Liver (tissue), 9 donors: Measurements from ENCODE around the gene TTLL7. TPM values are rescaled to one million over a fixed set of nuclear protein-coding genes. Genes with fewer than 3 reads are reported as not detected.

Experiments used
- DNase-seq: peaks from one replicate; pipeline ENCODE4 v3.0.0-alpha.2; 2017; ENCODE audit warnings: low spot score
- H3K27ac ChIP-seq, 2 donors: one replicate each; pipeline ENCODE4 v1.7.0; 2013; ENCODE audit warnings: inconsistent platforms in 2 of 2, low read length in 2 of 2, control low read depth in 1 of 2, low read depth in 1 of 2, mild to moderate bottlenecking in 1 of 2
- H3K27me3 ChIP-seq, 4 donors: one replicate each; pipeline versions ENCODE4 v1.6.1 to v1.7.0; 2013; ENCODE audit warnings: low read length in 3 of 4, inconsistent platforms in 1 of 4, mild to moderate bottlenecking in 1 of 4, moderate library complexity in 1 of 4; ENCODE audit not compliant: control insufficient read depth in 4 of 4, insufficient read depth in 4 of 4
- H3K36me3 ChIP-seq, 4 donors: one replicate each; pipeline versions ENCODE4 v1.6.1 to v1.7.0; 2013; ENCODE audit warnings: low read length in 3 of 4, mild to moderate bottlenecking in 3 of 4, low read depth in 1 of 4, moderate library complexity in 1 of 4; ENCODE audit not compliant: control insufficient read depth in 4 of 4, insufficient read depth in 3 of 4
- H3K4me1 ChIP-seq, 4 donors: one replicate each; pipeline versions ENCODE4 v1.6.1 to v1.7.0; 2013; ENCODE audit warnings: low read length in 3 of 4, mild to moderate bottlenecking in 3 of 4, moderate library complexity in 1 of 4; ENCODE audit not compliant: control insufficient read depth in 4 of 4, insufficient read depth in 4 of 4
- H3K4me3 ChIP-seq, 3 donors: one replicate each; pipeline versions ENCODE4 v1.6.1 to v1.7.0; 2013; ENCODE audit warnings: low read length in 3 of 3, control low read depth in 1 of 3, low read depth in 1 of 3, mild to moderate bottlenecking in 1 of 3
- H3K9ac ChIP-seq, 2 donors: one replicate each; pipeline ENCODE4 v1.7.0; 2013; ENCODE audit warnings: low read length in 2 of 2, mild to moderate bottlenecking in 2 of 2, moderate library complexity in 2 of 2, control low read depth in 1 of 2, low read depth in 1 of 2
- H3K9me3 ChIP-seq, 4 donors: one replicate each; pipeline versions ENCODE4 v1.6.1 to v1.7.0; 2013; ENCODE audit warnings: low read length in 3 of 4; ENCODE audit not compliant: control insufficient read depth in 4 of 4
- ATF3 ChIP-seq: IDR thresholded peaks from 2 replicates; pipeline ENCODE4 v1.6.1; 2016; ENCODE audit warnings: antibody characterized with exemption
- CTCF ChIP-seq: fragments of 150-350 bp; IDR thresholded peaks from 2 replicates; pipeline ENCODE4 v1.5.1; 2017; ENCODE audit warnings: improper control_type of control experiment, low read depth, low read length; ENCODE audit not compliant: missing input control
- EGR1 ChIP-seq, 2 donors: IDR thresholded peaks; 2 replicates each; pipeline ENCODE4 v1.6.1; 2016 to 2018; ENCODE audit warnings: antibody characterized with exemption in 2 of 2, low read depth in 2 of 2
- FOXA1 ChIP-seq: IDR thresholded peaks from 2 replicates; pipeline ENCODE4 v1.6.1; 2016; ENCODE audit warnings: antibody characterized with exemption
- FOXA2 ChIP-seq: IDR thresholded peaks from 2 replicates; pipeline ENCODE4 v1.6.1; 2016; ENCODE audit warnings: antibody characterized with exemption
- GABPA ChIP-seq, 2 donors: IDR thresholded peaks in 1 of 2; conservative IDR thresholded peaks in 1 of 2; 2 replicates each; pipeline ENCODE4 v1.6.1; 2016; ENCODE audit warnings: antibody characterized with exemption in 2 of 2, mild to moderate bottlenecking in 1 of 2, moderate library complexity in 1 of 2
- HNF4A ChIP-seq, 2 donors: conservative IDR thresholded peaks; 2 replicates each; pipeline ENCODE4 v1.6.1; 2016; ENCODE audit warnings: antibody characterized with exemption in 2 of 2, mild to moderate bottlenecking in 2 of 2
- HNF4G ChIP-seq: IDR thresholded peaks from 2 replicates; pipeline ENCODE4 v1.6.1; 2016; ENCODE audit warnings: antibody characterized with exemption
- JUND ChIP-seq, 2 donors: IDR thresholded peaks; 2 replicates each; pipeline ENCODE4 v1.6.1; 2016; ENCODE audit warnings: antibody characterized with exemption in 2 of 2
- MAX ChIP-seq: IDR thresholded peaks from 2 replicates; pipeline ENCODE4 v1.6.1; 2016; ENCODE audit warnings: antibody characterized with exemption
- NR2F2 ChIP-seq: IDR thresholded peaks from 2 replicates; pipeline ENCODE4 v1.6.1; 2016; ENCODE audit warnings: antibody characterized with exemption
- RAD21 ChIP-seq, 2 donors: IDR thresholded peaks; 2 replicates each; pipeline ENCODE4 v1.6.1; 2016; ENCODE audit warnings: antibody characterized with exemption in 2 of 2, mild to moderate bottlenecking in 2 of 2
- REST ChIP-seq: IDR thresholded peaks from 2 replicates; pipeline ENCODE4 v1.6.1; 2016; ENCODE audit warnings: antibody characterized with exemption, mild to moderate bottlenecking
- RXRA ChIP-seq, 2 donors: IDR thresholded peaks; 2 replicates each; pipeline ENCODE4 v1.6.1; 2017 to 2018; ENCODE audit warnings: antibody characterized with exemption in 2 of 2, mild to moderate bottlenecking in 1 of 2
- SP1 ChIP-seq: IDR thresholded peaks from 2 replicates; pipeline ENCODE4 v1.6.1; 2018; ENCODE audit warnings: antibody characterized with exemption, mild to moderate bottlenecking
- TAF1 ChIP-seq: conservative IDR thresholded peaks from 2 replicates; pipeline ENCODE4 v1.6.1; 2016; ENCODE audit warnings: antibody characterized with exemption, mild to moderate bottlenecking
- YY1 ChIP-seq: IDR thresholded peaks from 2 replicates; pipeline ENCODE4 v1.6.1; 2016; ENCODE audit warnings: antibody characterized with exemption, mild to moderate bottlenecking
- ZBTB33 ChIP-seq: IDR thresholded peaks from 2 replicates; pipeline ENCODE4 v1.6.1; 2016; ENCODE audit warnings: antibody characterized with exemption
- WGBS: extraction: QIAGEN DNeasy Blood & Tissue Kit; methylation state at CpG from one replicate; pipeline ENCODE4 v1.1.7; 2013; 5-methylcytosine and 5-hydroxymethylcytosine counted together
- polyA plus RNA-seq, 2 donors: library from polyadenylated mRNA; stranded (reverse) in 1 of 2; unstranded in 1 of 2; fragments of 200-250 nt in 1 of 2; fragments of >200 nt in 1 of 2; fragmentation: Nextera tagmentation in 1 of 2; extraction: Ambion mirVana in 1 of 2; gene quantifications; one replicate each; pipeline versions ENCODE4 v1.2.1 to v1.2.3, GENCODE V29; 2013 to 2015
- total RNA-seq, 2 donors: library from RNA; depleted of rRNA; stranded (reverse); fragments of >200 nt; gene quantifications; one replicate each; pipeline ENCODE4 v1.2.3, GENCODE V29; 2014
- donor health status: healthy.
- donor health status: healthy.
- donor health status: healthy.
- donor health status: healthy.
- donor health status: healthy.

The TTLL7 gene
- total and polyA plus RNA-seq, 4 donors, result 1.1 to 6.0 (median 1.9) TPM

GRCh38 chr1:83905315-83905907, 93.5 kb downstream of the TTLL7 start:
- H3K4me1 ChIP-seq, result peaks cover 0 to 12% (median 6%) of the 10 kb centered on the region in 4 donors
- H3K4me3 ChIP-seq, result no peak overlapping the region
- H3K27ac ChIP-seq, result no peak overlapping the region
- DNase-seq, result no peak
- H3K9ac ChIP-seq, result no peak overlapping the region
- no peaks in the 10 kb centered on the region for H3K9me3 ChIP-seq
- no peaks in the 10 kb centered on the region for H3K27me3 ChIP-seq
- WGBS, result 44% methylated on average over 3 of the region's 3 CpGs
- TF ChIP-seq CTCF (peak; percentile 59), RAD21 (IDR thresholded peaks at IDR 0.05) (peak; percentile 68 to 73), ATF3 (no peak)
- H3K36me3 ChIP-seq, result no peaks in the 10 kb centered on the region

GRCh38 chr1:83901547-83902155, 97.3 kb downstream of the TTLL7 start:
- peak; percentile 84 for TF ChIP-seq YY1
- no peak for TF ChIP-seq CTCF
- peak; percentile 84 for TF ChIP-seq MAX
- TF ChIP-seq TAF1, result no peak
- peak; percentile 29 for TF ChIP-seq ATF3
- peak; percentile 74 to 92 for TF ChIP-seq JUND (IDR thresholded peaks at IDR 0.05)
- peak in 1 of 2 donors; percentile 20 for TF ChIP-seq EGR1 (IDR thresholded peaks at IDR 0.05; ENCODE audit: low read depth in 2 of 2)
- peak; percentile 76 for TF ChIP-seq SP1
- peak; percentile 62 to 78 for TF ChIP-seq HNF4A (conservative IDR thresholded peaks at IDR 0.05)
- peak; percentile 45 for TF ChIP-seq ZBTB33
- peak; percentile 89 for TF ChIP-seq FOXA2
- no peak for TF ChIP-seq NR2F2
- no peak for TF ChIP-seq GABPA (IDR thresholded peaks at IDR 0.05 in 1 of 2, conservative IDR thresholded peaks at IDR 0.05 in 1 of 2)
- TF ChIP-seq HNF4G, result no peak
- TF ChIP-seq RXRA (IDR thresholded peaks at IDR 0.05), result peak; percentile 42 to 81
- TF ChIP-seq REST, result peak; percentile 53
- peak; percentile 41 to 43 for TF ChIP-seq RAD21 (IDR thresholded peaks at IDR 0.05)
- TF ChIP-seq FOXA1, result peak; percentile 91
- Histone ChIP-seq H3K9ac (peak overlapping the region in 1 of 2 donors; percentile 78), H3K9me3 (no peaks in the 10 kb centered on the region), H3K36me3 (no peaks in the 10 kb centered on the region), H3K27me3 (no peaks in the 10 kb centered on the region), H3K27ac (peak overlapping the region; percentile 74 to 78), H3K4me1 (peaks cover 0 to 12% (median 6%) of the 10 kb centered on the region in 4 donors), H3K4me3 (peak overlapping the region in 1 of 3 donors; percentile 14)
- WGBS, result 25% methylated on average over 4 of the region's 4 CpGs
- DNase-seq, result no peak
